GM12801 (cell line): ENCODE results near the gene ARPP21.

Source experiments
- TF ChIP-seq, protein P1 (sequence below): IDR thresholded peaks from one replicate; pipeline ENCODE4 v1.5.1; 2011; ENCODE audit warnings: control low read depth; ENCODE audit not compliant: insufficient read length; ENCODE audit errors: extremely low read depth

Gene ARPP21

DNA sequence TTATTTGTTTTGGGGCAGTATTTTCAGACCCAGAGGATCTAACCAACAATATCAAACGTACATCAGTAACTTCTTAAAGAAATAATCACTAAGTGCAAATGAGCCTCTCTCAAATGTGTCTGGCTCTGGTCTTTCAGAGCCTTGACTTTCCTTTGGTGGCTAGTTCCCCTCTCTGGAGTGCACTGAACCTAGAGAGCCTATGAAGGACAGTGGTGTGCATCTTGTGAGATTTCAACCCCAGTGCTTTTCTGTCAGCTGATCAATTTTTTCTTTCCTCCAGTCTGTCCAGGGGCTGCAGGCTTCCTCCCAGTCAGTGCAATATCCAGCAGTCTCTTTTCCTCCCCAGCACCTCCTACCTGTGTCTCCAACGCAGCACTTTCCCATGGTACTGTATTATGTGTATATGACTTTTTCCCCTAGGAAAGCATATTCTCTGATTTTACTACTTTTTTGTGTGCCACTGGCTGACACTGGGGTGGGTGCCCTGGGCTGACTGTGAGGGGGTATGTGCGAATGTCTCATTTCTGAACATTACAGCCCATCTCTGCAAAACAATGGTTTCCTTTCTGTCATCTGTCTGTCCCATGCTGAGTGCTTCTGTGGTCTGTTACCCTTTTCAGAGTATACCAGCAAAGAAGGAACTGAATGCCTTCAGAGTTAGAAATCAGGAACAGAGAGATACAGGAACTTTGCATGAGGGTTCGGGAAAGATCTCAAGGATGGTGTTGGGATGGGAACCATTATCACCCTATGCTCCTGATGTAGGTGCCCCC lies 98.8 kb downstream of the ARPP21 start:
- TF ChIP-seq, protein P1, sequence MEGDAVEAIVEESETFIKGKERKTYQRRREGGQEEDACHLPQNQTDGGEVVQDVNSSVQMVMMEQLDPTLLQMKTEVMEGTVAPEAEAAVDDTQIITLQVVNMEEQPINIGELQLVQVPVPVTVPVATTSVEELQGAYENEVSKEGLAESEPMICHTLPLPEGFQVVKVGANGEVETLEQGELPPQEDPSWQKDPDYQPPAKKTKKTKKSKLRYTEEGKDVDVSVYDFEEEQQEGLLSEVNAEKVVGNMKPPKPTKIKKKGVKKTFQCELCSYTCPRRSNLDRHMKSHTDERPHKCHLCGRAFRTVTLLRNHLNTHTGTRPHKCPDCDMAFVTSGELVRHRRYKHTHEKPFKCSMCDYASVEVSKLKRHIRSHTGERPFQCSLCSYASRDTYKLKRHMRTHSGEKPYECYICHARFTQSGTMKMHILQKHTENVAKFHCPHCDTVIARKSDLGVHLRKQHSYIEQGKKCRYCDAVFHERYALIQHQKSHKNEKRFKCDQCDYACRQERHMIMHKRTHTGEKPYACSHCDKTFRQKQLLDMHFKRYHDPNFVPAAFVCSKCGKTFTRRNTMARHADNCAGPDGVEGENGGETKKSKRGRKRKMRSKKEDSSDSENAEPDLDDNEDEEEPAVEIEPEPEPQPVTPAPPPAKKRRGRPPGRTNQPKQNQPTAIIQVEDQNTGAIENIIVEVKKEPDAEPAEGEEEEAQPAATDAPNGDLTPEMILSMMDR: no peak

- TF ChIP-seq, protein P1: no peak
Measured at GRCh38 chr3:35739181-35739809, 100.0 kb downstream of the ARPP21 start.

DNA sequence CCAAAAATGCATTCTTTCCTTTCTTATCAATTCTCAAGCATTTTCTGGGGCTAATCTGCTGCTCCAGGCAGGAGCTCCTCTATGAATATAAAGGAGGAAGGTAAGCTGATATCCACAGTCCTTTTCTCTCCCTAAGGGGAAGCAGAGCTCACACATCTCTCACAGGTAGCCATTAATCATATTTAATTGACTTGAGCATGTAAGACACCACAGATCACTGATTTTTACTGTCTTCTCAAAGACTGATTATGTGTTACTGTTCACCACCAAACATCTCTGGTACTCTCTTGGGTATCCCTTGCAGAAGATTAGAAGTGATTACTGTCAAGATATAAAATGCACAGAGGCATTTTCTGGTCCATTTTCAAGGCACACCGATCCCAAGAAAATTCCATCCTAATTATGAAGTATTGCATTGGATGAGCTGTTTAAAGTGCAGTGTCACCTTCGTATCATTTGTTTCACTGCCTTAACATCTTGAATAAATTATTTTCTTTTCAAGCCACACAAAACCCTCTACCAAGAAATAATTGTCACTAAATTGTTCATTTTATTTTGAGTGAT lies 100.7 kb downstream of the ARPP21 start:
- TF ChIP-seq, protein P1: no peak

DNA sequence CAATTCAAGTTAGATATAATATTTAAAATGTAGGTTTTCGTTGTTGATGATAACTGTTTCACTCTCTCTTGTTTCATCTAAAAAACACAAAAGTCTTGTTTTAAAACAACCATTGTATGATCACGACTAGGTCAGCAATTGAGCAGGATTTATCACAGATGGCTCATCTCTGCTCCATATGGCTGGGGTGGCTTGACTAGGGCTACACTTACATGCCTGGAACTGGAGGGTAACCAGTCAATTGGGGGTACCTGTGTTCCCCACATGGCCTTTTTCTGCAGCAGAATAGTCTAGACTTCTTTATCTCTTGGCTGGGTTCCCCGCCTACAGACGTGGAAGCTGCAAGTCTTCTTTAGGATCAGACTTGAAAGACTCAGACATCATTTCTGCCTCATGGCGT lies 103.9 kb downstream of the ARPP21 start:
- TF ChIP-seq, protein P1: no peak

DNA sequence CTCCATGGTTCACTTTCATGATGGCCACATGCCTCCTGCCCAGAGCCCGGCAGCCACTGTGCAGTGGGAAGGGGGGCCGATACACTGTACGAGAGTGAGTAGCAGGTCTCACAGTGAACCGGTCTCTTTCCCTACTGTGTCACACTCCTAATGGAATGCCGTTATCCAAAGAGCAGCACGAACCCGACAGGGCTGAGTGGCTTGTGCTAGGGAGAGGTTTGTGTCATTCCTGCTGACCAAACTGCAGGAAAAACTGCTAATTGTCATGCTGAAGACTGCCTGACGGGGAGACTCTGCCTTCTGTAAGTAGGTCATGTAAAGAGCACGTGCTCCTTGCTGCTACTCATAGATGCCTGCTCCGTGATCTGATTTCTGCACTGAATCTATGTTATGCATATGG lies 105.1 kb downstream of the ARPP21 start:
- TF ChIP-seq, protein P1: no peak

DNA sequence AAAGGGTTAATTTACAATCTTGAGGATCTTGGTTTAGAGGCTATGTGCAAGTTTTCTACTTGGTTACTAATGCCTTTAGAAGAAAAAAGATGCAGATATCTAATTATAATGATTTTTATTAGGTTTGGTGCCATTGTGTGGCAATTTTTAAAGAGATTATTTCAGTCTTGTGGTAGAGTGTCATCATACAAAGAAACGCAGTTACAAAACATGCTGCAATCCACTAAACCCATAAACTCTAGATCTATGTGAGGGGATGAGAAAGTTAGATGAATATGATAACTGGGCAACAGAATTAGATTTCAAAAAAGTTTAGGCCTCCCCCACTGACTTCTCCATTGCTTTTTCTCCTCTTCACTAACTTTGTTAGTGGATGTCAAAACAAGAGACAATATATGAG lies 106.0 kb downstream of the ARPP21 start:
- TF ChIP-seq, protein P1: no peak

- TF ChIP-seq, protein P1: no peak
Measured at GRCh38 chr3:35745802-35746484, 106.6 kb downstream of the ARPP21 start.
